Islet precursor cell (in vitro differentiated cells): ENCODE results near the gene AP4S1.
"Not testable (repeated sequence)": the region's sequence is repeated elsewhere in the genome, so short reads cannot be mapped to it uniquely, and the experiment has no call there.

Experiments
- DNase-seq: peaks from one replicate; pipeline ENCODE4 v3.0.0-alpha.2; 2018

The AP4S1 gene

GRCh38 chr14:31090883-31091764 lies 65.7 kb downstream of the AP4S1 start:
- no peak for DNase-seq

GRCh38 chr14:31092160-31092708 lies 66.8 kb downstream of the AP4S1 start:
- DNase-seq: no peak

- not testable (repeated sequence) for DNase-seq
Measured at GRCh38 chr14:31093884-31094839, 68.7 kb downstream of the AP4S1 start.

- not testable (repeated sequence) for DNase-seq
Measured at GRCh38 chr14:31095817-31096216, 70.4 kb downstream of the AP4S1 start.

GRCh38 chr14:31096255-31096654 lies 70.8 kb downstream of the AP4S1 start:
- DNase-seq: no peak

GRCh38 chr14:31097081-31097480 lies 71.6 kb downstream of the AP4S1 start:
- DNase-seq: no peak

- DNase-seq: no peak
Measured at GRCh38 chr14:31106768-31107167, 81.3 kb downstream of the AP4S1 start.

GRCh38 chr14:31109257-31109656 lies 83.8 kb downstream of the AP4S1 start:
- no peak for DNase-seq

- no peak for DNase-seq
Measured at GRCh38 chr14:31110872-31111271, 85.4 kb downstream of the AP4S1 start.

- DNase-seq: no peak
Measured at GRCh38 chr14:31113794-31114193, 88.3 kb downstream of the AP4S1 start.

- DNase-seq: no peak
Measured at GRCh38 chr14:31118892-31119291, 93.4 kb downstream of the AP4S1 start.

- no peak for DNase-seq
Measured at GRCh38 chr14:31122098-31122611, 96.7 kb downstream of the AP4S1 start.

- DNase-seq: no peak
Measured at GRCh38 chr14:31122921-31123320, 97.5 kb downstream of the AP4S1 start.

GRCh38 chr14:31124197-31124596 lies 98.7 kb downstream of the AP4S1 start:
- no peak for DNase-seq

GRCh38 chr14:31125231-31125630 lies 99.8 kb downstream of the AP4S1 start:
- DNase-seq: no peak

- no peak for DNase-seq
Measured at GRCh38 chr14:31126680-31127079, 101.2 kb downstream of the AP4S1 start.

GRCh38 chr14:31127690-31128089 lies 102.2 kb downstream of the AP4S1 start:
- DNase-seq: no peak

GRCh38 chr14:31128601-31129526 lies 103.4 kb downstream of the AP4S1 start:
- no peak for DNase-seq

GRCh38 chr14:31133133-31133532 lies 107.7 kb downstream of the AP4S1 start:
- DNase-seq: no peak

GRCh38 chr14:31137214-31137889 lies 111.9 kb downstream of the AP4S1 start:
- DNase-seq: peak; percentile 57

- no peak for DNase-seq
Measured at GRCh38 chr14:31138301-31138700, 112.9 kb downstream of the AP4S1 start.
